ENCODE measurements around the gene EXOC6B.

DNA sequence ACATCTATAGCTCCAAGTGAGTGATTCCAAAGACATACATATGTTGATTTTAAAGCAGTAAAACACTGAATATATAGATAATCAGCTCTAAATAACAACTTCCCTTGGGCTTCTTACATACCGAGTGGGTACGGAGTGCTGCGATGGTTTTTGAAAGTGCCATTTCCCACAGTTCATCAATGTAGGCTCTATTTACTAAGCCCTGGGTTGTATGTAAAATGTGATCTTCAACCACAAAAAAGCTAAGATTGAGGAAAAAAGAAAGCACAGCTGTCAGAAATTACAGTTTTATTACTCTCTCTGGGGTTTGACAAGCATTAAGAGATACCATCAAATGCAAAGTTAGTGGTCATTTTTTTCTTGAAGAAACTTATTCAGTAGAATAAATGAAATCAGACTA is 312.8 kb downstream of the EXOC6B start:
- TF ChIP-seq, protein P1, sequence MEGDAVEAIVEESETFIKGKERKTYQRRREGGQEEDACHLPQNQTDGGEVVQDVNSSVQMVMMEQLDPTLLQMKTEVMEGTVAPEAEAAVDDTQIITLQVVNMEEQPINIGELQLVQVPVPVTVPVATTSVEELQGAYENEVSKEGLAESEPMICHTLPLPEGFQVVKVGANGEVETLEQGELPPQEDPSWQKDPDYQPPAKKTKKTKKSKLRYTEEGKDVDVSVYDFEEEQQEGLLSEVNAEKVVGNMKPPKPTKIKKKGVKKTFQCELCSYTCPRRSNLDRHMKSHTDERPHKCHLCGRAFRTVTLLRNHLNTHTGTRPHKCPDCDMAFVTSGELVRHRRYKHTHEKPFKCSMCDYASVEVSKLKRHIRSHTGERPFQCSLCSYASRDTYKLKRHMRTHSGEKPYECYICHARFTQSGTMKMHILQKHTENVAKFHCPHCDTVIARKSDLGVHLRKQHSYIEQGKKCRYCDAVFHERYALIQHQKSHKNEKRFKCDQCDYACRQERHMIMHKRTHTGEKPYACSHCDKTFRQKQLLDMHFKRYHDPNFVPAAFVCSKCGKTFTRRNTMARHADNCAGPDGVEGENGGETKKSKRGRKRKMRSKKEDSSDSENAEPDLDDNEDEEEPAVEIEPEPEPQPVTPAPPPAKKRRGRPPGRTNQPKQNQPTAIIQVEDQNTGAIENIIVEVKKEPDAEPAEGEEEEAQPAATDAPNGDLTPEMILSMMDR (IDR thresholded peaks at IDR 0.05), result no peak
- TF ChIP-seq POLR2A (IDR thresholded peaks at IDR 0.05) (no peak), POLR2AphosphoS5 (IDR thresholded peaks at IDR 0.05) (no peak)
